ENCODE measurements around the gene HERC5.
"Not testable (repeated sequence)": the region's sequence is repeated elsewhere in the genome, so short reads cannot be mapped to it uniquely, and the experiment has no call there.

Gene HERC5

DNA sequence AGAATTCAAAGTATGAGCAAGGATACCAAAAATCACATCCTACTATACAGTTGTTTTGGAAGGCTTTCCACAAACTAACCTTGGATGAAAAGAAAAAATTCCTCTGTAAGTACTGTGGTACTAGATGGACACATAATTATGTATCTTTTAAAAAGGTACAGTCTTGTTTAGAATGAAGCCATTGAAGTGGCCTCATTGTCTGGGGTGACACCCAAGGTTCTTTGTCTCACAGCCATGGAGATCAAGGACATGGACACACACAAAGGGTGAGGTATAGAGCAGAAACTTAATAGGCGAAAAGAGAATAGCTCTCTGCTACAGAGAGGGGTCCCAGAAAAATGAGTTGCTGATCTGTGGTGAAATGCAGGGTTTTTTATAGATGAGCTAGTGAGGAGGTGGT, 16.8 kb upstream of the HERC5 start:
- Mint-ChIP-seq H3K9me3 (peaks cover 4% of the 10 kb centered on the region), H3K4me3 (no peak overlapping the region), H3K27me3 (no peaks in the 10 kb centered on the region), H3K27ac (peak overlapping the region; percentile 40), H3K4me1 (no peaks in the 10 kb centered on the region), H3K36me3 (peaks cover 37% of the 10 kb centered on the region)
- no peak for ATAC-seq

GRCh38 chr4:88441696-88442095, 15.2 kb upstream of the HERC5 start:
- ATAC-seq = no peak
- peaks cover 4% of the 10 kb centered on the region for H3K9me3 Mint-ChIP-seq
- H3K27ac Mint-ChIP-seq = no peak overlapping the region
- no peaks in the 10 kb centered on the region for H3K27me3 Mint-ChIP-seq
- no peaks in the 10 kb centered on the region for H3K4me1 Mint-ChIP-seq
- no peak overlapping the region for H3K4me3 Mint-ChIP-seq
- H3K36me3 Mint-ChIP-seq = peaks cover 26% of the 10 kb centered on the region

DNA sequence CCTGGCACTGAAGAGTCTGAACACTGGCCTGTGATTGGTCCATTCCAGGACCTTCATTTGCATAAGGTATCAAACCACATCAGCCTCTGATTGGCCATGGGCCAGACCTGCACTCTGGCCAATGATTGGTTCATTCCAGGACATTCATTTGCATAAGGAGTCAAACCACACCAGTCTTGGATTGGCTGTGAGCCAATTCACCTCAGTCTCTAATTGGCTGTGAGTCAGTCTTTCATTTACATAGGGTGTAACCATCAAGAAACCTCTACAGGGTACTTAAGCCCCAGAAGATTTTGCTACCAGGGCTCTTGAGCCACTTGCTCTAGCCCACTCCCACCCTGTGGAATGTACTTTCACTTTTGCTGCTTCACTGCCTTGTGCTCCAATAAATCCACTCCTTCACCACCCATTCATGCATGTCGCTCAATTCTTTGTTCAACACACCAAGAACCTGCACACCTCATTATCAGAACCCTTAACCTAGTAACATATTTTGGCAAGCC, 14.2 kb upstream of the HERC5 start:
- H3K4me3 Mint-ChIP-seq = no peak overlapping the region
- no peaks in the 10 kb centered on the region for H3K27me3 Mint-ChIP-seq
- H3K36me3 Mint-ChIP-seq = peaks cover 26% of the 10 kb centered on the region
- H3K9me3 Mint-ChIP-seq = peaks cover 4% of the 10 kb centered on the region
- no peak for ATAC-seq
- no peaks in the 10 kb centered on the region for H3K4me1 Mint-ChIP-seq
- no peak overlapping the region for H3K27ac Mint-ChIP-seq

DNA sequence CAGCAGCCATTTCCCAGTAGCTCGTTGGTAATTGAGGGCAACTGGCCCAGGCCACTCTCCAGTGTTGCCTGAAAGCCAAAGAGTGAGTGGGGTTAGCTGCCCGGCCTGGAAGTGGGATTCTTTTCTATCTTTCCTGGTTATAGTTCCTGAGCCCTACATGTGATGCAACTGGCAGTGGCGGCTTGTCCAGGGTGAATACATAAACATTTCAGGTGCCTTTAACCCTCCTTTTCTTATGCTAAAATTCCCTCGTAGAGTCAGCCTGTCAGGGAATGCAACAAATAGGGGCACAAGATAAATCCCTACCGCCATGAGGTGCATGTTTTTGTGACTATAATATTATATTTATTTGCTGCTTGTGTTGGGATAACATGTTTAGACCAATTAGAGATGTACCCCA, 13.4 kb upstream of the HERC5 start:
- H3K27ac Mint-ChIP-seq = no peak overlapping the region
- peaks cover 26% of the 10 kb centered on the region for H3K36me3 Mint-ChIP-seq
- no peaks in the 10 kb centered on the region for H3K4me1 Mint-ChIP-seq

DNA sequence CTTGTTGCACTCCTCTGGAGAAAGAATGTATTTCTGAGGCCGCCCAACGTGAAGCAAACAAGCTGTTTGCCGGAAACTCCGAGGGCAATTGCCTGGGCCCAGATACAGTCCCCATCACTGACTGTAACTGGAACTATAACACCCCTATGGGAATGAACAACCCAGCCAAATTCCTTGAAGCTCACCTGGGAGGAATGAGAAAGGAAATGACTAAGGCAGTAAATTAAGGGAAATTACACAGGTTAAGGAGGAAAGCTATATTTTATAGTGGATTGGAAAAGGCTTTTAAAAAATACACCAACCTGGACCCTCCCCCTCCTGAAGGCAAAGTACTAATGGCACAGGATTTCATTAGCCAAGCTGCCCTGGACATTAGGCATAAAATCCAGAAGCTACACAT, 11.7 kb upstream of the HERC5 start:
- Mint-ChIP-seq H3K4me1 (no peaks in the 10 kb centered on the region), H3K27me3 (no peaks in the 10 kb centered on the region), H3K4me3 (no peak overlapping the region), H3K36me3 (peaks cover 20% of the 10 kb centered on the region), H3K27ac (no peak overlapping the region), H3K9me3 (peaks cover 4% of the 10 kb centered on the region)
- ATAC-seq = no peak

More for the DNA sequence above, 13.4 kb upstream of the HERC5 start:
- Mint-ChIP-seq H3K9me3 (peaks cover 4% of the 10 kb centered on the region), H3K4me3 (no peak overlapping the region), H3K27me3 (no peaks in the 10 kb centered on the region)
- ATAC-seq = no peak

DNA sequence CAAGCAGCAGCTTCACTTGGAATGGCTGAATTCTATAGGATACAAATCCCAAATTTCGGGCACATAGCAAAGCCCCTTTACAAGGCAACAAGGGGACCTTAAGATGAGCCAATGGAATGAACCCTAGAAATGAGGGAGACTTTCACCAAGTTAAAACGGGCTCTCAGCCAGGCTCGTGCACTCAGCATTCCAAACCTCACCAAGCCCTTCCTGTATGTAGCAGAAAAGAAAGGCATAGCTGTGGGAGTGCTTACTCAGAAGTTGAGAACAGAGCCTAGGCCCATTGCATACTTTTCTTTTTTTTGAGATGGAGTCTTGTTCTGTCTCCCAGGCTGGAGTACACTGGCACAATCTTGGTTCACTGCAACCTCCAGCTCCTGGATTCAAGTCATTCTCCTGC, 10.8 kb upstream of the HERC5 start:
- Mint-ChIP-seq H3K4me3 (no peak overlapping the region), H3K9me3 (peaks cover 4% of the 10 kb centered on the region), H3K27ac (no peak overlapping the region), H3K27me3 (no peaks in the 10 kb centered on the region), H3K4me1 (peaks cover 1% of the 10 kb centered on the region), H3K36me3 (peaks cover 20% of the 10 kb centered on the region)
- no peak for ATAC-seq

DNA sequence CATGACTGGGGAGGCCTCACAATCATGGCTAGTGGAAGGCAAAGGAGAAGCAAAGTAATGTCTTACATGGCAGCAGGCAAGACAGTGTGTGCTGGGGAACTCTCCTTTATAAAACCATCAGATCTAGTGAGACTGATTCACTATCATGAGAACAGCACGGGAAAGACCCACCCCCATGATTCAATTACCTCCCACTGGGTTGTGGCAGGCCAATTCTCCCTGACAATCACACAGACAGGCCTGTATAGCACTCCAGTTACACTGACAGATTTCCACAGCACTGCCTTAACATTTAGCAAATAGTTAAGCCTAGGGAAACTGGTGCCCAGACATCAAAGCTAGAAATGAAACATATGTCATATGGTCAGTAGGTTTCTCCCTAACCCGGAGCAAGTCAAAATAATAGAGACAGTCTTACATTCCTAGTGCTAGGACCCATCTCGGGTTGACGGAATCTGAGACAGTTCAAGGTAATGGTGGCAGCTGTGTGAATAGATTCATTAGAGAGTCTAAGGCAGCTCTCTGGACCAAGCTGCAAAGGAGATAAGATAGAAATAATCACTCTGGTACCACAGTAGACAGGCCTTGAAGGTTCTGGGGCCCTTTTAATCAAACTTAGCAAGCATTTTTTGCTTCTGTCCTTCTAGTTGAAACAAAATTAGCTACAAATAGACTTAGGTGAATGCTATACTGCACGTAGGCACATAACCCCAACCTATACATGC, 9.4 kb upstream of the HERC5 start:
- ATAC-seq = no peak
- H3K36me3 Mint-ChIP-seq = peaks cover 11% of the 10 kb centered on the region
- H3K4me3 Mint-ChIP-seq = no peak overlapping the region
- peaks cover 4% of the 10 kb centered on the region for H3K4me1 Mint-ChIP-seq
- H3K27me3 Mint-ChIP-seq = no peaks in the 10 kb centered on the region
- no peak overlapping the region for H3K27ac Mint-ChIP-seq
- peaks cover 4% of the 10 kb centered on the region for H3K9me3 Mint-ChIP-seq

GRCh38 chr4:88448211-88448765, 8.6 kb upstream of the HERC5 start:
- H3K27ac Mint-ChIP-seq, H3K27me3 Mint-ChIP-seq, H3K4me1 Mint-ChIP-seq, ATAC-seq, H3K4me3 Mint-ChIP-seq, H3K36me3 Mint-ChIP-seq, H3K9me3 Mint-ChIP-seq: not testable (repeated sequence)

DNA sequence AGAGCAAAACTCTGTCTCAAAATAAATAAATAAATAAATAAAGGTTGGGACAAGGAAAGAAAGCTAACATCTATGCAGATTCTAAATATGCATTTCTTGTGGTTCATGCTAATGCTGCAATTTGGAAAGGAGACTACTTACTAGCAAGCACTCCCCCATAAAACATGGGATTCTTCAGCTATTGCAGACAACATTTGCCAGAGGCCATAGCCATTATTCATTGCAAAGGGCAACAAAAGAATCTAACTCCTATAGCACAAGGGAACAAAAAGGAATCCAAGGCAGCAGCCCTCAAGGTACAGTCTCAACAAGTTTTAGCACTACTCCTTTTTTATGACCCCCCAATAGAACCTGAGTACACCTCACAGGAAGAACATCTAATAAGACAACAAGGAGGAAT, 8.0 kb upstream of the HERC5 start:
- H3K36me3 Mint-ChIP-seq = peaks cover 7% of the 10 kb centered on the region
- H3K27ac Mint-ChIP-seq = no peak overlapping the region
- H3K4me1 Mint-ChIP-seq = peaks cover 4% of the 10 kb centered on the region
- no peaks in the 10 kb centered on the region for H3K27me3 Mint-ChIP-seq
- no peak for ATAC-seq
- H3K4me3 Mint-ChIP-seq = no peak overlapping the region
- peaks cover 5% of the 10 kb centered on the region for H3K9me3 Mint-ChIP-seq

- no peak overlapping the region for H3K27ac Mint-ChIP-seq
- ATAC-seq = no peak
- H3K36me3 Mint-ChIP-seq = peaks cover 7% of the 10 kb centered on the region
- H3K9me3 Mint-ChIP-seq = peaks cover 5% of the 10 kb centered on the region
- peaks cover 4% of the 10 kb centered on the region for H3K4me1 Mint-ChIP-seq
- H3K4me3 Mint-ChIP-seq = no peak overlapping the region
- H3K27me3 Mint-ChIP-seq = no peaks in the 10 kb centered on the region
These were observed 7.6 kb upstream of the HERC5 start for GRCh38 chr4:88449290-88449689.

- ATAC-seq = no peak
- Mint-ChIP-seq H3K27me3 (no peaks in the 10 kb centered on the region), H3K27ac (no peak overlapping the region), H3K36me3 (peaks cover 7% of the 10 kb centered on the region), H3K9me3 (peaks cover 5% of the 10 kb centered on the region), H3K4me1 (peaks cover 4% of the 10 kb centered on the region), H3K4me3 (no peak overlapping the region)
These were observed 5.7 kb upstream of the HERC5 start for GRCh38 chr4:88451205-88451604.

GRCh38 chr4:88452912-88453311, 4.0 kb upstream of the HERC5 start:
- Mint-ChIP-seq H3K4me3 (no peak overlapping the region), H3K27ac (no peak overlapping the region)

GRCh38 chr4:88457307-88458103, 586 bp downstream of the HERC5 start:
- peak overlapping the region; percentile 91 for H3K27ac Mint-ChIP-seq
- H3K9me3 Mint-ChIP-seq = peaks cover 5% of the 10 kb centered on the region
- no peaks in the 10 kb centered on the region for H3K27me3 Mint-ChIP-seq
- peaks cover 14% of the 10 kb centered on the region for H3K4me1 Mint-ChIP-seq
- H3K36me3 Mint-ChIP-seq = peaks cover 7% of the 10 kb centered on the region
- peak overlapping the region; percentile 99 for H3K4me3 Mint-ChIP-seq
- peak; percentile 70 for ATAC-seq

More at GRCh38 chr4:88452912-88453311, 4.0 kb upstream of the HERC5 start:
- ATAC-seq = no peak
- peaks cover 7% of the 10 kb centered on the region for H3K4me1 Mint-ChIP-seq
- peaks cover 5% of the 10 kb centered on the region for H3K9me3 Mint-ChIP-seq
- H3K36me3 Mint-ChIP-seq = peaks cover 7% of the 10 kb centered on the region
- no peaks in the 10 kb centered on the region for H3K27me3 Mint-ChIP-seq

DNA sequence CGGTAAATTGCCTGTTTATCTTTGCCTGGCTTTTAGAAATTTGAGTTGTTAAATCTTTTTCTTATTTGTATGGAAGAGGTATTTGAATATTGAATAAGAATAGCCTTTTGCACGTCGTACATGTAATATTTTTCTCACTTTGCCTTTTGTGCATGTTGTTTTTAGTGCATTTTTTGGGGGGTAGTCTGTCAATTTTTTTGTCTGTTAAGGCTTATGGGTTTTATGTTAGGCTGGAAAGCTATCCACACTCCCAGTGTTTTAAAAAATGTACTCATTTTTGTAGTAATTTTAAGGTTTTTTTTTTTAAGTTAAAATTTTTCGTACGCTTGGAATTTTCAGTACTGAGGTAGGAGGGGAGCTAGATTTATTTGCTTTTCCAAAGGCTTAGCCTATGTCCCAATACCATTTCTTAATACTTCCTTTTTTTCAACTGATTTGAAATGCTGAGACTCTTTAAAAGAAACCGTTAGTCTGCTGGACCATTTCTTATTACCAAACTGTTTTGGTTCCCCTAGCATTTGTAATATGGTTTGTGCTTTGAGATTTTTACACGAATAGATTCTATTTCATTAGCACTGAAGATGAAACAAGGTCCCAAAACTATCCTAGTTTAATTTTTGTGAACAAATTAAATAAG, 1.3 kb downstream of the HERC5 start:
- H3K36me3 Mint-ChIP-seq = peaks cover 6% of the 10 kb centered on the region
- peak overlapping the region; percentile 91 for H3K27ac Mint-ChIP-seq
- H3K4me3 Mint-ChIP-seq = peak overlapping the region; percentile 99

GRCh38 chr4:88465653-88466192, 8.8 kb downstream of the HERC5 start:
- Mint-ChIP-seq H3K36me3 (peaks cover 41% of the 10 kb centered on the region), H3K4me1 (peaks cover 4% of the 10 kb centered on the region), H3K9me3 (no peaks in the 10 kb centered on the region), H3K27ac (no peak overlapping the region), H3K4me3 (no peak overlapping the region), H3K27me3 (no peaks in the 10 kb centered on the region)
- no peak for ATAC-seq

More for the DNA sequence above, 1.3 kb downstream of the HERC5 start:
- H3K4me1 Mint-ChIP-seq = peaks cover 14% of the 10 kb centered on the region
- no peaks in the 10 kb centered on the region for H3K27me3 Mint-ChIP-seq
- ATAC-seq = no peak
- peaks cover 5% of the 10 kb centered on the region for H3K9me3 Mint-ChIP-seq

Data from stimulated activated memory B cell treated with anti-CD40 and anti-IgM and Interleukin-4, amounts not matched to agents 10 μg/mL and 1 μg/mL and 100 μg/mL, for 72 hours (primary cell).